ENCODE data around the gene HABP4.

- no peak for TF ChIP-seq ELF4 (IDR thresholded peaks at IDR 0.05)
- no peak for TF ChIP-seq FOXA1 (IDR thresholded peaks at IDR 0.05)
- TF ChIP-seq LEF1 (IDR thresholded peaks at IDR 0.05; ENCODE audit: borderline replicate concordance), result no peak
- no peak for TF ChIP-seq FOXM1 (IDR thresholded peaks at IDR 0.05; ENCODE audit: borderline replicate concordance)
These were observed 48.8 kb downstream of the HABP4 start for GRCh38 chr9:96498796-96499195.

Data from HEK293T (cell line).